HUES48 (cell line): Measurements from ENCODE around the gene DAPK1.
A peak's percentile ranks its signal among the peaks of the same experiment; 100 is the strongest.

Experiments used
- H3K27ac ChIP-seq: one replicate; pipeline ENCODE4 v1.7.0; 2013; ENCODE audit warnings: low read depth, low read length, inconsistent platforms
- H3K27me3 ChIP-seq: 2 replicates; pipeline ENCODE4 v1.6.1; 2013; ENCODE audit warnings: mild to moderate bottlenecking, low read length; ENCODE audit not compliant: control insufficient read depth, insufficient read depth
- H3K36me3 ChIP-seq: 2 replicates; pipeline ENCODE4 v1.6.1; 2013; ENCODE audit warnings: low read length; ENCODE audit not compliant: control insufficient read depth, insufficient read depth
- H3K4me1 ChIP-seq: 2 replicates; pipeline ENCODE4 v1.6.1; 2013; ENCODE audit warnings: mild to moderate bottlenecking, low read length; ENCODE audit not compliant: control insufficient read depth, insufficient read depth
- H3K4me3 ChIP-seq: 2 replicates; pipeline ENCODE4 v1.5.1; 2013; ENCODE audit warnings: mild to moderate bottlenecking, low read depth, low read length
- H3K9ac ChIP-seq: 2 replicates; pipeline ENCODE4 v1.6.1; 2013; ENCODE audit warnings: mild to moderate bottlenecking, low read depth, low read length, moderate library complexity
- H3K9me3 ChIP-seq: 2 replicates; pipeline ENCODE4 v1.6.1; 2013; ENCODE audit warnings: low read length; ENCODE audit not compliant: control insufficient read depth, insufficient read depth

The DAPK1 gene

DNA sequence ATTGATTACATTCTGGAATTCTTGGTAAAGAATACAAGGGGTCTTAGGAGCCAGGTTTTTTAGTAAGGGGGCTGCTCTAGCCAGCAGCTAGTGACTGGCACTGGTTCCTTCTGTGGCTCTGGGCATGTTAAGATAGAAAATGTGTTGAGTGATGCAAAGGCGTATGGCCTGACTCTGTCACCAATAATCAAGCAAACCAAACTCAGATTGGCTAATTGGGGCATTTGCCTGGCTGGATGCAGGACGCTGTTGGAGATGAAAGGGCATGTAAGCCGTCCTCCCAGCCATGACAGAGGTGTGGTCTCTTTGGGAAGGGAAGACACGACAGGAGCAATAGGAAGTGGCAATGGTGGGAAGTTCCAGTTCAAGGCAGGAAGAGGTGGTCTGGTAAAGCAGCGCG, 140.6 kb downstream of the DAPK1 start:
- H3K27me3 ChIP-seq: no peaks in the 10 kb centered on the region
- H3K27ac ChIP-seq: no peak overlapping the region
- no peaks in the 10 kb centered on the region for H3K9me3 ChIP-seq
- H3K36me3 ChIP-seq: peaks cover 72% of the 10 kb centered on the region
- no peak overlapping the region for H3K9ac ChIP-seq
- H3K4me1 ChIP-seq: no peaks in the 10 kb centered on the region
- H3K4me3 ChIP-seq: no peak overlapping the region

DNA sequence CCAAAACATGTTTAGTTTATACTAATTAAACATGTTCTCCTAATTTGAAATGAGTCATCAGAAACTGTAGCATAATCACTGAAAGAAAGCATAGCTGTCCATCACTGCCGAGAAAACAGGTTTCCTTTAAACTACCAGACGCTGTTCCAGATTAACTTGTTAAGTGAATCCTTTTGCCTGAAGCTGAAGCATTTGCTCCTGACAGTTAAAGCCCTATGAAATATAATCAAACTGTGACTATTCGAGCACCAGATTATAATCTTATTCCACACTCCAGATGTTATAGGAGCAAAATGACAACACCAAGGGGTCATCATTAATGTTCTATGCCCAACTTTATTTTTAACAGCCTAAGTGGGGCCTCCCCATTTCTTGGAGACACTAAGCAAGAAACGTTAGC, 142.3 kb downstream of the DAPK1 start:
- Histone ChIP-seq H3K36me3 (peaks cover 75% of the 10 kb centered on the region), H3K9ac (no peak overlapping the region), H3K9me3 (no peaks in the 10 kb centered on the region), H3K4me1 (peaks cover 14% of the 10 kb centered on the region), H3K27ac (no peak overlapping the region), H3K27me3 (no peaks in the 10 kb centered on the region), H3K4me3 (no peak overlapping the region)

DNA sequence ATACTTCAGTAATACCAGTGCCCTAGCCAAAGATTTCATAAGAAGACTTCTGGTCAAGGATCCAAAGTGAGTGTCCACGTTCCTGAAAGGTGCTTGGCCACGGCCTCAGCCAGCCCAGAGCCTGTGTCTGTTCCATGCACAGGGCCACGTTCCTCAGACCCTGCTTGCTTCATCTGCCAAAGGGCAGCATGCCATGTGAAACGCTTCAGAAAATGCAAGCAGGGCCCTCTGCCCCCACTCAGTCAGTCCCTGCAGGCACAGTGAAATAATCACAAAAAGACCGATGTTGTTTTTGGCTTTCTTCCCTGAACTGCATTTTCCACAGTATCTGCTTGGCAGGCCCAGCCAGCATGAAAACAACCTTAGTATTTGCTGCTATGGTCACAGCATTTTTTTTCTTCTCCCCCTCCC, 142.7 kb downstream of the DAPK1 start:
- H3K36me3 ChIP-seq: peaks cover 78% of the 10 kb centered on the region
- no peak overlapping the region for H3K27ac ChIP-seq
- H3K4me1 ChIP-seq: peaks cover 15% of the 10 kb centered on the region
- no peaks in the 10 kb centered on the region for H3K27me3 ChIP-seq
- H3K9me3 ChIP-seq: no peaks in the 10 kb centered on the region
- H3K9ac ChIP-seq: no peak overlapping the region
- no peak overlapping the region for H3K4me3 ChIP-seq

DNA sequence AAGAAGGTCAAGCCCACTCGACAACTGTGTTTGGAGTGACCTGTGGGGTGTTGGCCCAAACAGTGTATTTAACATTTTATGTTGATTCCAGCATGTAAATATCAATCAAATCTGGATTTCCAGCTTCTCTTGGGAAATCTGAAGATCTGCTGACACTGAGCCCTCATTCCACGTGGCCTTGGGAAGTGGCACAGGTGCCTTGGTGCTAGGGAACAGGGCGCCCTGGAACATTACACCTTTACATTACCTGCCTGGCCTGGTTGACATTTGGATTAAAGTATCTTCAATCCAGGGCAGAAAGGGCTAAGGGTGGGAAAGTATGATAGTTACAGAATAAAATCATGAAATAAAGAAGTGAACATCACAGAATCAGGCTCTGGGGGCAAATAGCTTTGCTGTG, 143.4 kb downstream of the DAPK1 start:
- Histone ChIP-seq H3K27me3 (no peaks in the 10 kb centered on the region), H3K9me3 (no peaks in the 10 kb centered on the region), H3K4me3 (no peak overlapping the region), H3K27ac (no peak overlapping the region), H3K9ac (no peak overlapping the region), H3K4me1 (peaks cover 15% of the 10 kb centered on the region), H3K36me3 (peaks cover 82% of the 10 kb centered on the region)

DNA sequence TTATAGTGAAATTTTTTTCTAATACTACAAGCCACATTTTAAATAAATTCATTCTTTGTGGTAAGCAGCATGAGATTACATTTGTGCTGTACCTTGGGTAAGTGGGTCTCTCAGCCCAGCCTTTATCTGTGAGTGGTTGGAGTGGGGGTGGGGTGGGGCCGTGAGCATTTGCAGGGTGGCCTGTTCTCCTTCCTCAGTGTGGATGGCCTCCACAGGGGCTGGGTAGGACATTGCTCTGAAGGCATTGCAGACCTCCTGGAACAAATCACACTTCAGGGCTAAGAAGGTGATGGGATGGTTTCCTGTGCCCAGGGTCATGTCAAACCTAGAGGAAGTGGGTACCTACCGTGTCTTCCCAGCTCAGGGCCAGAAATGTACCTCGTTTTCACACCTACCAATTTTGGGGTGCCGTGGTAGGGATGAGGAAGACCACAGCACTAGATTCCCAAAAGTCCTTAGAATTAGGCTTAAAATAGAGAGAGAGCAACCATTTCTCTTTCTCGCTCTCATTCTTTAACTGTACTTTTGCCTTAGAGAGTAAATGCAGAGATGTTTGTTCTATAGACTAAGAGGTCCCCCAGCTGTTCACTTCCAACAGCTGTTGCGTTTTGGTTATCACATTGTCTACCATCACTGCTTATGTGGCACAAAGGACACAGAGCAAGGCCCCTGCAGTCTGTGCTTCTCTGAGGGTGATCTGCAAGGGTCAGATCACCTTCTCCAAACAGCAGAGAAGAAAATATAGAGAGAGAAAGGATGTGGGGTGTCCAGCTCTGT, 144.9 kb downstream of the DAPK1 start:
- Histone ChIP-seq H3K4me3 (no peak overlapping the region), H3K27me3 (no peaks in the 10 kb centered on the region), H3K4me1 (peaks cover 15% of the 10 kb centered on the region), H3K27ac (no peak overlapping the region), H3K36me3 (peaks cover 94% of the 10 kb centered on the region), H3K9me3 (no peaks in the 10 kb centered on the region), H3K9ac (no peak overlapping the region)

DNA sequence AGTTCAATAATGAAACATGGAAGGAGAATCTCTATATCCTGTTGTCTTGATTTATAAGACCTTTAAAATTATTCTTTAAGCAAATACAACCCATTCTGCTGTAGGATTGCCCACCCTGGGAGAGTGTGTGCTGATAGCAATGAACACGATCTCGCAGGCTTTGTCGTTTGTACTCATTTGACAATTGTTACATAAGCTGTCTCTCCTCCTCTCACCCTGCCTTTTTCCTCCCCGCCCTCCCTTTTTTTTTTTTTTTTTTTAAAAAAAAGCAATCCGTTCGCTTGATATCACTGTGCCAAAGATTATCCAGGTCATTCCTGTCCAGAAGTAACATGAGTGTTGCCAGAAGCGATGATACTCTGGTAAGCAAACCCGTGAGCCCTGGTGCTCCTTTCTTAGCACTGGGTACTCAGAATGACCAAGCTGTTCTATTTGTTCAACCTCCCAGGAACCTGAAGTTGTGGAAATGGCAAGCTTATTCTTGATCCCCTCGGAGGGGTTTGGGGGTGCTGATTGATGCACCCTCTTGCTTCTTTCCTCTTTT, 145.5 kb downstream of the DAPK1 start:
- Histone ChIP-seq H3K9ac (no peak overlapping the region), H3K36me3 (peaks cover 94% of the 10 kb centered on the region), H3K9me3 (no peaks in the 10 kb centered on the region), H3K27me3 (no peaks in the 10 kb centered on the region), H3K4me1 (peaks cover 15% of the 10 kb centered on the region), H3K27ac (no peak overlapping the region), H3K4me3 (no peak overlapping the region)

DNA sequence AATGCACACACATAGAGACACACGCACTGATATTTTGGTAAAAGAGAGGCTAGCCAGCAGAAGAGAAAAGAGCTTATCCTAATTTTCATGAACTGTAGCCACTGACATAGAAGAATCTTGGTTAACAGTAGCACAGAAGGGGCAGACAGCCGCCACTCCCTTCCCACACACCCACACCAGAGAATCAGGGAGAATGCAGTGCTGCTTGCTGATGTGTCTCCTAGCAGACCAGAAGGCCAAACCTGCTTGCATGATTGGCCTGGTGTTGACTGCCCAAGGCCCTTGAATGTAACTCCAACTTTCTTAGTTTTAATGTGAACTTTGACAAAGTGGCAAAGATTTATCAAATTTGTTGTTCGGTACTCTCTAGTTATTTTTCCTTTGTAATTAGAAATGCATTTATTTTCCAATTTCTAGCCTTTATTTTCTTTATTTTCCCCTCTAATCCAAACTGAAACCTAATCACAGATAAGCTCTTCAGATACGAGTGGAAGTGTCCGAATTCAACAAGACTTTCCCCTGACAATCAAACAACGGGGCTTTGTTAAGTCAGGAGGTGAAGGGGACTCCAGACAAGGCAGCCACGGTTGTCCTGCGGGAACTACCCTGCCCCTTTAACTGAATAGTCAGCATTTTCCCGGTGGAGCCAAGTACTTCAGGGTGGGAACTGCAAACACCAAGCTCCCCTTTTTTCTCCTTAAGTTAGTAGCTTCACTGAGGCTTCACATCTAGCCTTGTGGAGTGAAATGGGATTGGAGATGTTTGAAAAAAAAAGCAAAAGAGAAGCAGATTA, 146.3 kb downstream of the DAPK1 start:
- Histone ChIP-seq H3K4me1 (peaks cover 15% of the 10 kb centered on the region), H3K27ac (peak overlapping the region; percentile 84), H3K9me3 (no peaks in the 10 kb centered on the region), H3K4me3 (no peak overlapping the region), H3K36me3 (peaks cover 94% of the 10 kb centered on the region), H3K27me3 (no peaks in the 10 kb centered on the region), H3K9ac (no peak overlapping the region)

DNA sequence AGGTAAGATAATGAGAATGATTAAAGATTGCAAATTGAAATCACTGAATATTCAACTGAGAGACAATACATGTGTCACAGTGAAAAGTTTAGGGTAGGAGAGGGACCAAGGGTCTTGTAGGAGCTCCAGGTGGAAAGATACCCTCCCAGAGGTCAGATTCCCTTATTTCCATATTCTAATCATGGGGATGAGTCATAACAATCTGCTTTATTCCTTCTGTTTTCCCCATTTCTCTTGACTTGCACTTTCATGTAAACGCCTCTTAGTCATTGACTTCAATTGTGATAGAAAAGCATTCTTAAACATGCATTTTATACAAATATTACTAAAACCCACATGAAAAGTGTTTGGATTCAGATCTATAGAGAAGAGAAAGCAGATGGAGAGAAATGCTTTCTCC, 147.0 kb downstream of the DAPK1 start:
- Histone ChIP-seq H3K36me3 (peaks cover 94% of the 10 kb centered on the region), H3K9ac (no peak overlapping the region), H3K27me3 (no peaks in the 10 kb centered on the region), H3K4me3 (no peak overlapping the region), H3K4me1 (peaks cover 15% of the 10 kb centered on the region), H3K9me3 (no peaks in the 10 kb centered on the region), H3K27ac (peak overlapping the region; percentile 84)

DNA sequence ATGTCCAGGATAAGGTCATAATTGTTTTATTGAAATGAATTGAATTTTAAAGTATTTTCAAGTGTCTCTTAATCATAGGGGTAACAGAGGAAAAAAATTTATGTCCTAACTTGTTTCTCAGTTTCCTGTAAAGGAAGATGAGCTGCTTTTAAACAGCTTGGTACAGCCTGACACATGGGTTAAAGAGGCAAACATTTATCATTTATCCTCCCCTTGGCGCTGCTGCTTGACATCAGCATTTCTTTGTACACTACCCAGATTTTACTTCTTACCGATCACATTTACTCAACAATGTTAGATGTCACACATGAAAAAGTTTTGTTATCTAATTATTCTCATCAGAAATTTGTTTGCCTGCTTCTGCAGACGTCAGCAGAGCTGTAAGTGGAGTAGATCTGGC, 148.9 kb downstream of the DAPK1 start:
- Histone ChIP-seq H3K9ac (no peak overlapping the region), H3K27ac (no peak overlapping the region), H3K4me3 (no peak overlapping the region), H3K4me1 (peaks cover 15% of the 10 kb centered on the region), H3K9me3 (no peaks in the 10 kb centered on the region), H3K27me3 (no peaks in the 10 kb centered on the region), H3K36me3 (peaks cover 94% of the 10 kb centered on the region)

DNA sequence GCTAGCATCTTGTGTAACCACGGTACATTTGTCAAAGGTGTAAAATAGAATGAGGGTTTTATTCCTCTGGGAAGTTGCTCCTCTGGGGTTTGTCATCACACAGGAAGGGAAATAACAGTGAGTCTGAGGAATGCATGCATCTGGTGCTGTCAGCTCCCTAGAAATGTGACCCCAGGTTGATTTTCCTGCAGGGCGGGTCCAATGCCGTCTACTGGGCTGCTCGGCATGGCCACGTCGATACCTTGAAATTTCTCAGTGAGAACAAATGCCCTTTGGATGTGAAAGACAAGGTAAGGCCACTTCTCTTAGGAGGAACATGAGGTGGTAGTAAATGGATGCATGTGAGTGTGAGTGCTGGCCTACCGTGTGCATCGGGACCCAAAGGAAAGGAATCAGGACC, 149.4 kb downstream of the DAPK1 start:
- no peaks in the 10 kb centered on the region for H3K27me3 ChIP-seq
- no peak overlapping the region for H3K9ac ChIP-seq
- H3K36me3 ChIP-seq: peaks cover 89% of the 10 kb centered on the region
- no peak overlapping the region for H3K4me3 ChIP-seq
- peaks cover 15% of the 10 kb centered on the region for H3K4me1 ChIP-seq
- H3K27ac ChIP-seq: no peak overlapping the region
- H3K9me3 ChIP-seq: no peaks in the 10 kb centered on the region

DNA sequence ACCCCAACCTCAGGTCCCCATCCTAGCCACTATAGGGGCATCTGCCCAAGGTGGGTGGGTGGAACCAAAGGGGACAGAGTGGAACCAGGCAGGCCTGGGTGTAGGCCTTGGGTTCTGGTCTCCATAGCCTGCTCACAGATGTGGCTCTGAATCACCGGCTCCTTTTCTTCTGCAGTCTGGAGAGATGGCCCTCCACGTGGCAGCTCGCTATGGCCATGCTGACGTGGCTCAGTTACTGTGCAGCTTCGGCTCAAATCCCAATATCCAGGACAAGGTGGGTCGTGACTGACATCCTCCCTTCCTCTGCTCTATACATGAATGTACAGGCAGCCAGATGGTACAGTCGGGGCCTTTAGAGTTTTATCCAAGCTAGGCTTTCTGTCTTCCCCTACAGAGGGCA, 150.9 kb downstream of the DAPK1 start:
- Histone ChIP-seq H3K27ac (no peak overlapping the region), H3K4me1 (peaks cover 14% of the 10 kb centered on the region), H3K9me3 (no peaks in the 10 kb centered on the region), H3K4me3 (no peak overlapping the region), H3K36me3 (peaks cover 79% of the 10 kb centered on the region), H3K27me3 (no peaks in the 10 kb centered on the region), H3K9ac (no peak overlapping the region)
